Mammary epithelial cell (primary cell): ENCODE measurements around the gene CHPF2.

ENCODE experiments used
- EZH2 ChIP-seq: IDR thresholded peaks from 2 replicates; pipeline ENCODE4 v1.6.1; 2012; ENCODE audit warnings: low read length, inconsistent platforms, borderline replicate concordance
- TF ChIP-seq, protein P1 (sequence below), 2 donors: IDR thresholded peaks in 1 of 2; conservative IDR thresholded peaks in 1 of 2; 2 replicates each; pipeline ENCODE4 v1.5.1; 2011 to 2012; ENCODE audit warnings: inconsistent platforms in 2 of 2, low read length in 2 of 2, mild to moderate bottlenecking in 2 of 2, control low read depth in 1 of 2, low read depth in 1 of 2; ENCODE audit not compliant: insufficient read depth in 1 of 2; ENCODE audit errors: extremely low read depth in 1 of 2

- TF ChIP-seq, protein P1, sequence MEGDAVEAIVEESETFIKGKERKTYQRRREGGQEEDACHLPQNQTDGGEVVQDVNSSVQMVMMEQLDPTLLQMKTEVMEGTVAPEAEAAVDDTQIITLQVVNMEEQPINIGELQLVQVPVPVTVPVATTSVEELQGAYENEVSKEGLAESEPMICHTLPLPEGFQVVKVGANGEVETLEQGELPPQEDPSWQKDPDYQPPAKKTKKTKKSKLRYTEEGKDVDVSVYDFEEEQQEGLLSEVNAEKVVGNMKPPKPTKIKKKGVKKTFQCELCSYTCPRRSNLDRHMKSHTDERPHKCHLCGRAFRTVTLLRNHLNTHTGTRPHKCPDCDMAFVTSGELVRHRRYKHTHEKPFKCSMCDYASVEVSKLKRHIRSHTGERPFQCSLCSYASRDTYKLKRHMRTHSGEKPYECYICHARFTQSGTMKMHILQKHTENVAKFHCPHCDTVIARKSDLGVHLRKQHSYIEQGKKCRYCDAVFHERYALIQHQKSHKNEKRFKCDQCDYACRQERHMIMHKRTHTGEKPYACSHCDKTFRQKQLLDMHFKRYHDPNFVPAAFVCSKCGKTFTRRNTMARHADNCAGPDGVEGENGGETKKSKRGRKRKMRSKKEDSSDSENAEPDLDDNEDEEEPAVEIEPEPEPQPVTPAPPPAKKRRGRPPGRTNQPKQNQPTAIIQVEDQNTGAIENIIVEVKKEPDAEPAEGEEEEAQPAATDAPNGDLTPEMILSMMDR (conservative IDR thresholded peaks at IDR 0.05 in 1 of 2, IDR thresholded peaks at IDR 0.05 in 1 of 2; ENCODE audit: extremely low read depth in 1 of 2, insufficient read depth in 1 of 2, low read depth in 1 of 2, low read length in 2 of 2): no peak
- TF ChIP-seq EZH2: no peak
These were observed 22.6 kb downstream of the CHPF2 start for GRCh38 chr7:151254851-151255250.
